B cell (primary cell): ENCODE results near the gene PCOLCE2. TPM values are rescaled to one million over a fixed set of nuclear protein-coding genes. Genes with fewer than 3 reads are reported as not detected.

Source experiments
- ATAC-seq: fragments of 200-7000 bp; cut with Tn5 transposase; one replicate; pipeline ENCODE4 v1.10.0; 2021; ENCODE audit warnings: low read depth, mild to moderate bottlenecking, moderate number of reproducible peaks, moderate library complexity
- CTCF ChIA-PET: fragments of 350-600 bp; sonication (Branson Sonifier 250); formaldehyde crosslinking; loops from one replicate; lab custom pipeline; 2021; ENCODE audit warnings: antibody characterized with exemption, inconsistent platforms; lab: Charles Lee
- POLR2A ChIA-PET: fragments of 350-600 bp; sonication (Branson Sonifier 250); formaldehyde crosslinking; loops from one replicate; lab custom pipeline; 2021; ENCODE audit warnings: antibody characterized with exemption; lab: Charles Lee
- DNase-seq: peaks from one replicate; pipeline ENCODE4 v3.0.0; 2013
- H2AFZ ChIP-seq: 2 replicates; pipeline ENCODE4 v1.6.1; 2012; ENCODE audit warnings: mild to moderate bottlenecking, low read depth, low read length; ENCODE audit not compliant: insufficient read depth, poor library complexity, severe bottlenecking
- H3K27ac ChIP-seq, 2 donors: 1 replicate in 1 of 2; 2 replicates in 1 of 2; pipeline ENCODE4 v1.5.1; 2012 to 2013; ENCODE audit warnings: low read length in 2 of 2, mild to moderate bottlenecking in 2 of 2, moderate library complexity in 1 of 2
- H3K27me3 ChIP-seq, 4 experiments: fragments of 200-600 bp in 1 of 4; sonication (generic) in 1 of 4; replicated peaks in 1 of 4; 1 replicate in 2 of 4; 2 replicates in 2 of 4; pipeline versions ENCODE4 v1.6.1 to v1.7.0; 2013 to 2016; ENCODE audit warnings: low read length in 3 of 4, mild to moderate bottlenecking in 2 of 4, mixed read lengths in 1 of 4, moderate library complexity in 1 of 4; ENCODE audit not compliant: insufficient read depth in 4 of 4, control insufficient read depth in 3 of 4; ENCODE audit errors: control extremely low read depth in 1 of 4
- H3K36me3 ChIP-seq, 2 experiments: replicated peaks in 1 of 2; 1 replicate in 1 of 2; 2 replicates in 1 of 2; pipeline versions ENCODE4 v1.6.1 to v1.7.1; 2013; ENCODE audit warnings: low read length in 1 of 2; ENCODE audit not compliant: insufficient read depth in 2 of 2, control insufficient read depth in 1 of 2; ENCODE audit errors: control extremely low read depth in 1 of 2, extremely low read depth in 1 of 2
- H3K4me1 ChIP-seq, 2 donors: fragments of 200-600 bp in 1 of 2; sonication (generic) in 1 of 2; 1 replicate in 1 of 2; 2 replicates in 1 of 2; pipeline versions ENCODE4 v1.5.1 to v1.6.1; 2013 to 2017; ENCODE audit warnings: low read length in 2 of 2; ENCODE audit not compliant: control insufficient read depth in 2 of 2, insufficient read depth in 2 of 2
- H3K4me2 ChIP-seq: replicated peaks from 2 replicates; pipeline ENCODE3; 2012; ENCODE audit warnings: mild to moderate bottlenecking, low read depth, low read length; ENCODE audit not compliant: poor library complexity, severe bottlenecking
- H3K4me3 ChIP-seq, 5 experiments: fragments of 200-600 bp in 1 of 5; sonication (generic) in 1 of 5; 1 replicate in 3 of 5; 2 replicates in 2 of 5; pipeline versions ENCODE4 v1.5.1 to v1.7.0; 2011 to 2016; ENCODE audit warnings: low read length in 4 of 5, mild to moderate bottlenecking in 4 of 5, low read depth in 2 of 5, control low read depth in 1 of 5, moderate library complexity in 1 of 5; ENCODE audit not compliant: insufficient read depth in 1 of 5; ENCODE audit errors: control extremely low read depth in 1 of 5, extremely low read depth in 1 of 5
- H3K79me2 ChIP-seq: fragments of 200-600 bp; sonication (generic); one replicate; pipeline ENCODE4 v1.6.0; 2016; ENCODE audit warnings: low read length; ENCODE audit not compliant: control insufficient read depth, insufficient read depth
- H3K9ac ChIP-seq: fragments of 200-600 bp; sonication (generic); 2 replicates; pipeline ENCODE4 v1.6.1; 2017; ENCODE audit warnings: mild to moderate bottlenecking, low read length, moderate library complexity
- H3K9me3 ChIP-seq, 3 donors: one replicate each; pipeline versions ENCODE4 v1.6.1 to v1.7.1; 2013; ENCODE audit warnings: low read length in 2 of 3; ENCODE audit not compliant: control insufficient read depth in 2 of 3, insufficient read depth in 1 of 3; ENCODE audit errors: control extremely low read depth in 1 of 3
- H4K20me1 ChIP-seq: 2 replicates; pipeline ENCODE4 v1.6.0; 2012; ENCODE audit warnings: mild to moderate bottlenecking, low read length; ENCODE audit not compliant: insufficient read depth, control insufficient read depth, poor library complexity, severe bottlenecking
- H3K27ac Mint-ChIP-seq: one replicate; pipeline ENCODE4 v1.8.0; 2021; ENCODE audit warnings: mixed read lengths
- H3K27me3 Mint-ChIP-seq: one replicate; pipeline ENCODE4 v1.8.0; 2021; ENCODE audit warnings: mixed read lengths
- H3K4me1 Mint-ChIP-seq: one replicate; pipeline ENCODE4 v1.8.0; 2021; ENCODE audit warnings: mixed read lengths
- H3K4me3 Mint-ChIP-seq: one replicate; pipeline ENCODE4 v1.8.0; 2021; ENCODE audit warnings: mixed read lengths
- H3K9me3 Mint-ChIP-seq: one replicate; pipeline ENCODE4 v1.8.0; 2022; ENCODE audit warnings: mixed read lengths; ENCODE audit not compliant: insufficient read depth
- EZH2 ChIP-seq: IDR thresholded peaks from 2 replicates; pipeline ENCODE4 v1.6.1; 2012; ENCODE audit warnings: borderline replicate concordance, low read depth, mild to moderate bottlenecking, moderate library complexity, low read length; ENCODE audit not compliant: insufficient read depth, poor library complexity, severe bottlenecking
- whole genome bisulfite sequencing: methylation state at CpG from one replicate; pipeline ENCODE4 v1.1.5; 2013; ENCODE audit warnings: missing lambda C conversion rate; ENCODE audit not compliant: insufficient coverage; 5-methylcytosine and 5-hydroxymethylcytosine counted together
- intact Hi-C: fragments of 100-400 bp; cut with micrococcal nuclease; formaldehyde crosslinking; loops from one replicate; pipeline ENCODE4 v1.10.0; 2022
- polyA plus RNA-seq: library from polyadenylated mRNA; depleted of rRNA; stranded (reverse); fragments of >200 nt; gene quantifications from 2 replicates; pipeline ENCODE4 v1.2.3, GENCODE V29; 2012
- total RNA-seq, 2 donors: library from RNA; stranded (reverse); fragments of 120-200 nt in 1 of 2; gene quantifications; 1 replicate in 1 of 2; 2 replicates in 1 of 2; pipeline versions ENCODE4 v1.2.3 to v1.2.4, GENCODE V29; 2013 to 2022
- TF ChIP-seq, protein P1 (sequence below): fragments of 200-600 bp; IDR thresholded peaks from one replicate; pipeline ENCODE4 v1.8.0; 2022; ENCODE audit warnings: antibody characterized with exemption, mild to moderate bottlenecking

The PCOLCE2 gene
- total and polyA plus RNA-seq, 2 donors (not counting 1 experiment from before 2014, with no cell fraction given) = not detected

DNA sequence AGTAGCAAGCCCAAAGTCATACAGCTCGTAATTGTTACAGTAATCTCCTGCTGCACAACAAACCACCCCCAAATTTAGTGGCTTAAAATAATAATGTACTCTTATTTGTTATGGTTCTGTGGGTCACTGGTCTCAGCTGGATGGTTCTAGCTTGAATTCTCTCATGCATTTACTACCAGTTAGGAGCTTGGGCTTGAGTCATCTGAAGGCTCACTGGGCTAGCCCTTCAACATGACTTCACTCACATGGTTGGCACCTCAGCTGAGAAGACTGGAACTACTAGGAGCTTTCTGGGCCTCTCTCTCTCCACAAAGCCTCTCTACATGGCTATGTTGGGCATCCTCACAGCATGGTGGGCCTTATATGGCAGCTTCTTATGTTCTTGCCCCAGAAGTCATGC, 12.5 kb downstream of the PCOLCE2 start:
- POLR2A ChIA-PET = no interaction called here
- no peak overlapping the region for H3K9ac ChIP-seq
- intact Hi-C loops = no loop called here
- H3K4me2 ChIP-seq = no peak overlapping the region
- no peak for ATAC-seq
- no peak overlapping the region for H2AFZ ChIP-seq
- WGBS = no CpG with 5 or more reads among the region's 1 CpG
- no peaks in the 10 kb centered on the region for H3K79me2 ChIP-seq
- H4K20me1 ChIP-seq = no peaks in the 10 kb centered on the region
- CTCF ChIA-PET = no interaction called here
- Mint-ChIP-seq H3K27me3 (peaks cover 23% of the 10 kb centered on the region), H3K27ac (no peak overlapping the region), H3K4me1 (no peaks in the 10 kb centered on the region), H3K4me3 (no peak overlapping the region), H3K9me3 (no peaks in the 10 kb centered on the region)
- no peak overlapping the region for H3K27ac ChIP-seq
- peaks cover 0 to 7% (median 1%) of the 10 kb centered on the region in 4 experiments for H3K27me3 ChIP-seq
- DNase-seq = no peak
- H3K36me3 ChIP-seq = no peaks in the 10 kb centered on the region
- no peaks in the 10 kb centered on the region for H3K9me3 ChIP-seq
- H3K4me1 ChIP-seq = no peaks in the 10 kb centered on the region
- TF ChIP-seq, protein P1, sequence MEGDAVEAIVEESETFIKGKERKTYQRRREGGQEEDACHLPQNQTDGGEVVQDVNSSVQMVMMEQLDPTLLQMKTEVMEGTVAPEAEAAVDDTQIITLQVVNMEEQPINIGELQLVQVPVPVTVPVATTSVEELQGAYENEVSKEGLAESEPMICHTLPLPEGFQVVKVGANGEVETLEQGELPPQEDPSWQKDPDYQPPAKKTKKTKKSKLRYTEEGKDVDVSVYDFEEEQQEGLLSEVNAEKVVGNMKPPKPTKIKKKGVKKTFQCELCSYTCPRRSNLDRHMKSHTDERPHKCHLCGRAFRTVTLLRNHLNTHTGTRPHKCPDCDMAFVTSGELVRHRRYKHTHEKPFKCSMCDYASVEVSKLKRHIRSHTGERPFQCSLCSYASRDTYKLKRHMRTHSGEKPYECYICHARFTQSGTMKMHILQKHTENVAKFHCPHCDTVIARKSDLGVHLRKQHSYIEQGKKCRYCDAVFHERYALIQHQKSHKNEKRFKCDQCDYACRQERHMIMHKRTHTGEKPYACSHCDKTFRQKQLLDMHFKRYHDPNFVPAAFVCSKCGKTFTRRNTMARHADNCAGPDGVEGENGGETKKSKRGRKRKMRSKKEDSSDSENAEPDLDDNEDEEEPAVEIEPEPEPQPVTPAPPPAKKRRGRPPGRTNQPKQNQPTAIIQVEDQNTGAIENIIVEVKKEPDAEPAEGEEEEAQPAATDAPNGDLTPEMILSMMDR = no peak
- TF ChIP-seq EZH2 = no peak
- no peak overlapping the region for H3K4me3 ChIP-seq

DNA sequence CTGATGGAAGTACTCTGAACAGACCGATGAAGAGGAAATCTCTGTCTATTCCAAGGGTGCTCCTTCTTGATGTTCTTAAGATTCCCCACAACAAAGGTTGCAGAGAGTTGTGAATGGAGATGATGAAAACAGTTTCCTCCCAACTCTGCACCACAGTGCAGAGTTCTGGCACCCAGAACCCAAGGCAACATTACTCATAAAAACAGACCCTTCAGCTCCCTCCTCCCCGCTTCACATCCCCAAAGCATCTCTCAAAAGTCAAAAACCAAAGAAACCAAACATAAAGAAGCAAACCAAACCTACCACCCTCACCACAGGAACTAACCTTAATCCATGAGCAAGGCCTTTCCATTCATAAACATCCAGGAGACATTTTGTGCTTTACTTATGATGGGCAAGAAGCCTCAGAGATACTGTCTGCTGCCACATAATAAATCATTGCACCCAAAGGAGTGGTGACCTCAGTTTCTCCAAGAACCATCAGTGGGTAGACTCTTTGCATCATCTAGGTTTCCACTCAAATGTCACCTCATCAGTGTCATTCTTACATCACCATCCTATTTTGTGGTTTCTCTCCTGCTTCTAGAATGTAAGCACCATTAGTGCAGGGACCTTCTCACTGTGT, 13.2 kb downstream of the PCOLCE2 start:
- Mint-ChIP-seq H3K27me3 (peaks cover 23% of the 10 kb centered on the region), H3K4me1 (no peaks in the 10 kb centered on the region), H3K4me3 (no peak overlapping the region), H3K9me3 (no peaks in the 10 kb centered on the region), H3K27ac (no peak overlapping the region)
- no peaks in the 10 kb centered on the region for H4K20me1 ChIP-seq
- 85% methylated on average over 1 of the region's 2 CpGs for WGBS
- ATAC-seq (no peak), DNase-seq (no peak)
- intact Hi-C loops = no loop called here
- H3K27ac ChIP-seq = no peak overlapping the region
- no peaks in the 10 kb centered on the region for H3K9me3 ChIP-seq
- no peak overlapping the region for H2AFZ ChIP-seq
- H3K4me1 ChIP-seq = no peaks in the 10 kb centered on the region
- H3K79me2 ChIP-seq = no peaks in the 10 kb centered on the region
- CTCF ChIA-PET = no interaction called here
- H3K36me3 ChIP-seq = no peaks in the 10 kb centered on the region
- H3K9ac ChIP-seq = no peak overlapping the region
- POLR2A ChIA-PET = no interaction called here
- no peak overlapping the region for H3K4me2 ChIP-seq
- H3K4me3 ChIP-seq = no peak overlapping the region
- peaks cover 0 to 7% (median 1%) of the 10 kb centered on the region in 4 experiments for H3K27me3 ChIP-seq
- TF ChIP-seq, protein P1 = no peak
- no peak for TF ChIP-seq EZH2
